Stimulated activated CD4-positive, alpha-beta T cell treated with anti-CD3 and anti-CD28 coated beads, Interleukin-12 subunit alpha, Interleukin-12 subunit beta, amount 100 ng/mL, for 24 hours (primary cell): ENCODE data around the gene FSIP2.
"Not testable (repeated sequence)": the region's sequence is repeated elsewhere in the genome, so short reads cannot be mapped to it uniquely, and the experiment has no call there.

Experiments used
- DNase-seq, 2 experiments: peaks; one replicate each; pipeline ENCODE4 v3.0.0-alpha.2; 2020; ENCODE audit warnings: low read depth in 2 of 2

Gene FSIP2

GRCh38 chr2:185802926-185803325, 64.3 kb downstream of the FSIP2 start:
- DNase-seq = no peak

GRCh38 chr2:185806783-185807182, 68.2 kb downstream of the FSIP2 start:
- no peak for DNase-seq

GRCh38 chr2:185807351-185807750, 68.7 kb downstream of the FSIP2 start:
- DNase-seq = no peak

GRCh38 chr2:185811580-185811979, 73.0 kb downstream of the FSIP2 start:
- no peak for DNase-seq

- no peak for DNase-seq
Measured at GRCh38 chr2:185813707-185814106, 75.1 kb downstream of the FSIP2 start.

- no peak for DNase-seq
Measured at GRCh38 chr2:185817991-185818390, 79.4 kb downstream of the FSIP2 start.

- no peak for DNase-seq
Measured at GRCh38 chr2:185821467-185821866, 82.9 kb downstream of the FSIP2 start.

GRCh38 chr2:185823773-185824172, 85.2 kb downstream of the FSIP2 start:
- no peak for DNase-seq

- DNase-seq = no peak
Measured at GRCh38 chr2:185825557-185825956, 87.0 kb downstream of the FSIP2 start.

- no peak for DNase-seq
Measured at GRCh38 chr2:185828326-185828725, 89.7 kb downstream of the FSIP2 start.

GRCh38 chr2:185833864-185834263, 95.3 kb downstream of the FSIP2 start:
- DNase-seq = no peak

- DNase-seq = no peak
Measured at GRCh38 chr2:185835974-185836373, 97.4 kb downstream of the FSIP2 start.

GRCh38 chr2:185854885-185855284, 116.3 kb downstream of the FSIP2 start:
- no peak for DNase-seq

GRCh38 chr2:185857691-185858090, 119.1 kb downstream of the FSIP2 start:
- no peak for DNase-seq

GRCh38 chr2:185859506-185859905, 120.9 kb downstream of the FSIP2 start:
- DNase-seq = no peak

- DNase-seq = no peak
Measured at GRCh38 chr2:185860321-185860720, 121.7 kb downstream of the FSIP2 start.

GRCh38 chr2:185862657-185863398, 124.2 kb downstream of the FSIP2 start:
- DNase-seq = no peak

- not testable (repeated sequence) for DNase-seq
Measured at GRCh38 chr2:185864468-185865260, 126.1 kb downstream of the FSIP2 start.

GRCh38 chr2:185875136-185875931, 136.7 kb downstream of the FSIP2 start:
- DNase-seq = no peak

GRCh38 chr2:185876234-185876633, 137.6 kb downstream of the FSIP2 start:
- DNase-seq = no peak

- no peak for DNase-seq
Measured at GRCh38 chr2:185880396-185880795, 141.8 kb downstream of the FSIP2 start.
